HL-60/S4 (cell line): ENCODE results near the gene FCRL3.
"Not testable (repeated sequence)": the region's sequence is repeated elsewhere in the genome, so short reads cannot be mapped to it uniquely, and the experiment has no call there.

Experiments
- in situ Hi-C: fragments of 300-500 bp; cut with MboI; formaldehyde crosslinking; loops from 2 replicates; pipeline ENCODE4 v1.14.3; 2022; ENCODE audit warnings: low sequenced_read_pairs

FCRL3 gene, protein sequence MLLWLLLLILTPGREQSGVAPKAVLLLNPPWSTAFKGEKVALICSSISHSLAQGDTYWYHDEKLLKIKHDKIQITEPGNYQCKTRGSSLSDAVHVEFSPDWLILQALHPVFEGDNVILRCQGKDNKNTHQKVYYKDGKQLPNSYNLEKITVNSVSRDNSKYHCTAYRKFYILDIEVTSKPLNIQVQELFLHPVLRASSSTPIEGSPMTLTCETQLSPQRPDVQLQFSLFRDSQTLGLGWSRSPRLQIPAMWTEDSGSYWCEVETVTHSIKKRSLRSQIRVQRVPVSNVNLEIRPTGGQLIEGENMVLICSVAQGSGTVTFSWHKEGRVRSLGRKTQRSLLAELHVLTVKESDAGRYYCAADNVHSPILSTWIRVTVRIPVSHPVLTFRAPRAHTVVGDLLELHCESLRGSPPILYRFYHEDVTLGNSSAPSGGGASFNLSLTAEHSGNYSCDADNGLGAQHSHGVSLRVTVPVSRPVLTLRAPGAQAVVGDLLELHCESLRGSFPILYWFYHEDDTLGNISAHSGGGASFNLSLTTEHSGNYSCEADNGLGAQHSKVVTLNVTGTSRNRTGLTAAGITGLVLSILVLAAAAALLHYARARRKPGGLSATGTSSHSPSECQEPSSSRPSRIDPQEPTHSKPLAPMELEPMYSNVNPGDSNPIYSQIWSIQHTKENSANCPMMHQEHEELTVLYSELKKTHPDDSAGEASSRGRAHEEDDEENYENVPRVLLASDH

GRCh38 chr1:157700732-157701131, at the start of gene FCRL3:
Gene FCRL3, minus strand, starts transcription at chr1:157700769. Its CDS starts 280 bp downstream, at chr1:157700489.
- in situ Hi-C loops = no loop called here

GRCh38 chr1:157748262-157748817, 47.8 kb upstream of the FCRL3 start:
- in situ Hi-C loops = no loop called here

- in situ Hi-C loops = no loop called here
Observed at GRCh38 chr1:157739229-157739901, 38.8 kb upstream of the FCRL3 start.

DNA sequence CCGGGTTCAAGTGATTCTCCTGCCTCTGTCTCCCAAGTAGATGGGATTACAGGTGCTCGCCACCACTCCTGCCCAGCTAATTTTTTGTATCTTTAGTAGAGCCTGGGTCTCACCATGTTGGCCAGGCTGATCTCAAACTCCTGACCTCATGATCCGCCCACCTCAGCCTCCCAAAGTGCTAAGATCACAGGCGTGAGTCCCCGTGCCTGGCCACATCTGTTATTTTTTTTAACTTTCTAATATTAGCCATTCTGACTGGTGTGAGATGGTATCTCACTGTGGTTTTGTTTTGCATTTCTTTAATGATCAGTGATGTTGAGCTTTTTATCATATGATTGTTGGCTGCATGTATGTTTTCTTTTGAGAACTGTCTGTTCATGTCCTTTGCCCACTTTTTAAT, 35.4 kb upstream of the FCRL3 start:
- in situ Hi-C loops = not testable (repeated sequence)

DNA sequence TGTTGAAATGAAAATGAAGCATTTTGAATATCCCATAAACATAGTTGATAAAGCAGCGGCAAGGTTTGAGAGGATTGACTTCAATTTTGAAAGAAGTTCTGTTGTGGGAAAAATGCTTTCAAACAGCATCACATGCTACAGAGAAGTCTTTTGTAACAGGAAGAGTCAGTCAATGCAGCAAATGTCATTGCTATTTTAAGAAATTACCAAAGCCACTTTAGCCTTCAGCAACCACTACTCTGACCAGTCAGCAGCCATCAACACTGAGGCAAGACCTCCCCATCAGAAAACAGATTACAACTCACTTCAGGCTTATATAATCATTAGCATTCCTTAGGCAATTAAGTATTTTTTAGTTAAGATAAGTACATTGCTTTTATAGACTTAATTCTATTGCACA, 33.8 kb upstream of the FCRL3 start:
- in situ Hi-C loops = no loop called here

GRCh38 chr1:157732755-157733154, 32.2 kb upstream of the FCRL3 start:
- in situ Hi-C loops = no loop called here

- in situ Hi-C loops = no loop called here
Observed at GRCh38 chr1:157725221-157725577, 24.6 kb upstream of the FCRL3 start.

- in situ Hi-C loops = no loop called here
Observed at GRCh38 chr1:157724537-157725220, 24.1 kb upstream of the FCRL3 start.

- in situ Hi-C loops = no loop called here
Observed at GRCh38 chr1:157723157-157723556, 22.6 kb upstream of the FCRL3 start.

DNA sequence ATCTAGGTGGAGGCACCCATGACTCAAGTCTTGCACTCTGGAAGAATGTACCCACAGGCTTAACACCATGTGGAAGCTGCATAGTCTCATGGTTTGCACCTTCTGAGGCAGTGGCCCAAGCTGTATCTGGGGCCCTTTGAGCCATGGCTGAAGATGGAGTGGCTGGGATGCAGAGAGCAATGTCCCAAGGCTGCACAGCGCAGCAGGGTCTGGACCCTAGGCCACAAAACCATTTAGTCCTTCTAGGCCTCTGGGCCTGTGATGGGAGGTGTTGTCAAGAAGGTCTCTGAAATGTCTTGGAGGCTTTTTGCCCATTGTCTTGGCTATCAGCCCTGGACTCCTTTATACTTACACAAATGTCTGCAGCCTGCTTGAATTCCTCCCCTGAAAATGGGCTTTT, 21.4 kb upstream of the FCRL3 start:
- in situ Hi-C loops = no loop called here

- in situ Hi-C loops = no loop called here
Observed at GRCh38 chr1:157715736-157716135, 15.2 kb upstream of the FCRL3 start.

DNA sequence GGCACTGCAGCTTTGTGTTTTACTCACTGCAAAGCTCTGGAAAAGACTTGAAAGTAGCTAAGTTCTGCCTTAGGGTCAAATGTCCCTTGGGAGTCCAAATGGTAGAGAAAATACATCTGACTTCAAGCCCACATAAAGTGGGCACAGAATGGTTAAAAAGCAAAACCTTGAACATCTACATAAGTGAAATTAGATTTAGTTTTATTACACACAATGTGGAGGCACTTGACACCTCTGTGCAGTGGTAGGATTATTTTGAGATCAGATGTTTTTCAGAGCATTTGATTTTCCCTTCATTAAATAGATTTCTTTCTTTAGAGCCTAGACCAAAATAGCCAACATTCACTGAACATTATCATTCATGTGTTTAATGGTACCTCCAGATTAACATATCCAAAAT, 11.2 kb upstream of the FCRL3 start:
- in situ Hi-C loops = no loop called here

- in situ Hi-C loops = no loop called here
Observed at GRCh38 chr1:157704878-157705277, 4.3 kb upstream of the FCRL3 start.

DNA sequence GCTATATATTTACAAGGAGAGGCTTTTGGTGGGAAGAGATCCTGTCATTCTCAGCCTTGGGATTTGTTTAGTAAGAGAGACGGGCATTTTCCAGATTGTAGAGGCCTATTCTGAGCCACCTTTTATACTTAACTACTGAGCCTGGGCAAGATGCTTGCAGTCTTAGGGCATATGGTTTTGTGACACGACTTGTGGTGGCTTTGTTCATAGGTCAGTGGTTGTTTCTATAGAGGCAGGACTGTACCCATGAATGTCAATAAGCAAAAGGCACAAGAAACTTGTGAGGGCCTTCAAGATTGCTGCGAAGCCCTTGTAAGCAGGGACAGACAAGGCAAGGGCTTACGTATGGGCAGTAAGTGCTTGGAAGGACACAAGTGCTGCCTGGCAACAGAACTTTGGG, 3.4 kb upstream of the FCRL3 start:
- in situ Hi-C loops = no loop called here

DNA sequence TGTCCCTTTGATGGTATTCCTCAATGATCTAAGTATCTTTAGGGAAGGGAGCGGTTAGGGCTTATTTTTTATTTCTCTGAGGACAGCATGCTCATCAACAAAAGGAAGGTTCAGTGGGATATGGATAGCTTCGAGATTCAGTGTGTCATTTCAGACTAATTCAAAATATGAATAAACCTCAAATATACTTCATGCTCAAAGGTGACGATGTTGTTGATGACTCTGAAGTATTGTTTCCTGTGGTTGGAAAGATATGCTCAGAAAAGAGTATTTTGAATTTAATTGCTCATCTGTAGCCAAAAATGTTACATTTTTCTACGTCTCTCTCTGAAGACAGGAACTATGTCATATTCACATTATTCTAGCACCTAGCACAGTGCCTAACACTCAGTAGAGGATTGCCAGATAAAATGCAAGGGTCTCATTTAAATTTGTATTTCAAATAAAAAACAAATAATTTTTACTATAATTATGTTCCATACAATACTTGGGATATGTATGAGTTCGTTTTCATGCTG, 1.8 kb upstream of the FCRL3 start:
- in situ Hi-C loops = no loop called here

GRCh38 chr1:157700305-157700704, 264 bp downstream of the FCRL3 start:
- in situ Hi-C loops = no loop called here

- in situ Hi-C loops = loop anchor here (5.0 kb wide), 1 partner anchor 121 kb away; no protein-coding TSS in a partner anchor
Observed at GRCh38 chr1:157697781-157698569, 2.6 kb downstream of the FCRL3 start.

DNA sequence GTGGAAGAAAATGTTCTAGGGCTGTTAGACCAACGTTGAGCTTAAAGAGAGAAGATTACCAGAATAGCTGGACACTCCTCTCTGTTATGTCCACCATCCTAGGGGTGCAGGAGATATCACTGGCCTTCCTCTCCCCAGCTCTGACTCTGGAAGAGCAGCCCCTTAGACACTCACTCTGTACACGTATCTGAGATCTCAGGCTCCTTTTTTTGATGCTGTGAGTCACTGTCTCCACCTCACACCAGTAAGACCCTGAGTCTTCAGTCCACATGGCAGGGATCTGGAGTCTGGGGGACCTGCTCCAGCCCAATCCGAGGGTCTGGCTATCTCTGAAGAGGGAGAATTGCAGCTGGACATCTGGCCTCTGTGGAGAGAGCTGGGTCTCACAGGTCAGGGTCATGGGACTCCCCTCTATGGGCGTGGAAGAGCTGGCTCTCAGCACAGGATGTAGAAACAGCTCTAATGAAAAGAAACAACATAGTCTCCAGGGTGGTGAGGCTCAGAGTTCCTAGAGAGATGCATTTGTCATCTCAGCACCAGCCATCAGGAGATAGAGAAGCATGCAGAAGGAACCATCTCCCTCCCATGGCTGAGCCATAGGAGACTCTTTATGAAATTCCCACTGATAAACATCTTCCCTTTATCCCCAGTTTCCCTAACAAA, 3.5 kb downstream of the FCRL3 start:
- in situ Hi-C loops = loop anchor here (5.0 kb wide), 1 partner anchor 120 kb away; no protein-coding TSS in a partner anchor

- in situ Hi-C loops = loop anchor here (5.0 kb wide), 1 partner anchor 118 kb away; no protein-coding TSS in a partner anchor
Observed at GRCh38 chr1:157695417-157695816, 5.2 kb downstream of the FCRL3 start.
